Measurements from ENCODE around the gene CTTN.

The CTTN gene

GRCh38 chr11:70473873-70474690 lies 75.8 kb downstream of the CTTN start:
- Mint-ChIP-seq H3K27ac (no peak overlapping the region), H3K4me3 (no peak overlapping the region), H3K4me1 (ENCODE audit: low read depth) (no peaks in the 10 kb centered on the region), H3K36me3 (no peaks in the 10 kb centered on the region), H3K9me3 (ENCODE audit: low read depth) (no peaks in the 10 kb centered on the region), H3K27me3 (no peaks in the 10 kb centered on the region)

GRCh38 chr11:70474710-70475109 lies 76.4 kb downstream of the CTTN start:
- Mint-ChIP-seq H3K27ac (no peak overlapping the region), H3K36me3 (no peaks in the 10 kb centered on the region), H3K27me3 (no peaks in the 10 kb centered on the region), H3K9me3 (ENCODE audit: low read depth) (no peaks in the 10 kb centered on the region), H3K4me3 (no peak overlapping the region), H3K4me1 (ENCODE audit: low read depth) (no peaks in the 10 kb centered on the region)

- Mint-ChIP-seq H3K4me1 (ENCODE audit: low read depth) (no peaks in the 10 kb centered on the region), H3K4me3 (no peak overlapping the region), H3K9me3 (ENCODE audit: low read depth) (no peaks in the 10 kb centered on the region), H3K27ac (no peak overlapping the region), H3K36me3 (no peaks in the 10 kb centered on the region), H3K27me3 (no peaks in the 10 kb centered on the region)
Observed at GRCh38 chr11:70476669-70477068, 78.3 kb downstream of the CTTN start.

GRCh38 chr11:70477176-70477575 lies 78.8 kb downstream of the CTTN start:
- H3K27me3 Mint-ChIP-seq = no peaks in the 10 kb centered on the region
- no peaks in the 10 kb centered on the region for H3K4me1 Mint-ChIP-seq (ENCODE audit: low read depth)
- no peak overlapping the region for H3K4me3 Mint-ChIP-seq

GRCh38 chr11:70477609-70478008 lies 79.3 kb downstream of the CTTN start:
- H3K27ac Mint-ChIP-seq = no peak overlapping the region
- no peaks in the 10 kb centered on the region for H3K36me3 Mint-ChIP-seq
- no peaks in the 10 kb centered on the region for H3K4me1 Mint-ChIP-seq (ENCODE audit: low read depth)
- no peaks in the 10 kb centered on the region for H3K9me3 Mint-ChIP-seq (ENCODE audit: low read depth)
- no peak overlapping the region for H3K4me3 Mint-ChIP-seq
- no peaks in the 10 kb centered on the region for H3K27me3 Mint-ChIP-seq

More at GRCh38 chr11:70477176-70477575, 78.8 kb downstream of the CTTN start:
- H3K9me3 Mint-ChIP-seq (ENCODE audit: low read depth) = no peaks in the 10 kb centered on the region
- no peaks in the 10 kb centered on the region for H3K36me3 Mint-ChIP-seq
- H3K27ac Mint-ChIP-seq = no peak overlapping the region

- H3K27ac Mint-ChIP-seq = no peak overlapping the region
- H3K9me3 Mint-ChIP-seq (ENCODE audit: low read depth) = no peaks in the 10 kb centered on the region
- H3K4me1 Mint-ChIP-seq (ENCODE audit: low read depth) = no peaks in the 10 kb centered on the region
- H3K36me3 Mint-ChIP-seq = no peaks in the 10 kb centered on the region
- no peaks in the 10 kb centered on the region for H3K27me3 Mint-ChIP-seq
- H3K4me3 Mint-ChIP-seq = no peak overlapping the region
Observed at GRCh38 chr11:70478166-70478890, 80.0 kb downstream of the CTTN start.

- Mint-ChIP-seq H3K27ac (no peak overlapping the region), H3K4me1 (ENCODE audit: low read depth) (no peaks in the 10 kb centered on the region), H3K4me3 (no peak overlapping the region), H3K36me3 (no peaks in the 10 kb centered on the region), H3K27me3 (no peaks in the 10 kb centered on the region), H3K9me3 (ENCODE audit: low read depth) (no peaks in the 10 kb centered on the region)
Observed at GRCh38 chr11:70480711-70481110, 82.4 kb downstream of the CTTN start.

GRCh38 chr11:70481625-70482528 lies 83.5 kb downstream of the CTTN start:
- H3K27ac Mint-ChIP-seq = no peak overlapping the region
- H3K4me1 Mint-ChIP-seq (ENCODE audit: low read depth) = no peaks in the 10 kb centered on the region
- no peaks in the 10 kb centered on the region for H3K27me3 Mint-ChIP-seq
- no peaks in the 10 kb centered on the region for H3K36me3 Mint-ChIP-seq
- H3K9me3 Mint-ChIP-seq (ENCODE audit: low read depth) = no peaks in the 10 kb centered on the region
- no peak overlapping the region for H3K4me3 Mint-ChIP-seq

- Mint-ChIP-seq H3K4me3 (no peak overlapping the region), H3K9me3 (ENCODE audit: low read depth) (no peaks in the 10 kb centered on the region), H3K27me3 (no peaks in the 10 kb centered on the region)
Observed at GRCh38 chr11:70482529-70482917, 84.2 kb downstream of the CTTN start.

GRCh38 chr11:70483077-70483861 lies 84.9 kb downstream of the CTTN start:
- Mint-ChIP-seq H3K9me3 (ENCODE audit: low read depth) (no peaks in the 10 kb centered on the region), H3K27me3 (no peaks in the 10 kb centered on the region), H3K36me3 (no peaks in the 10 kb centered on the region), H3K4me1 (ENCODE audit: low read depth) (no peaks in the 10 kb centered on the region), H3K27ac (no peak overlapping the region), H3K4me3 (no peak overlapping the region)

More at GRCh38 chr11:70482529-70482917, 84.2 kb downstream of the CTTN start:
- Mint-ChIP-seq H3K27ac (no peak overlapping the region), H3K4me1 (ENCODE audit: low read depth) (no peaks in the 10 kb centered on the region), H3K36me3 (no peaks in the 10 kb centered on the region)

GRCh38 chr11:70483917-70484316 lies 85.6 kb downstream of the CTTN start:
- Mint-ChIP-seq H3K27ac (no peak overlapping the region), H3K9me3 (ENCODE audit: low read depth) (no peaks in the 10 kb centered on the region), H3K36me3 (no peaks in the 10 kb centered on the region), H3K4me1 (ENCODE audit: low read depth) (no peaks in the 10 kb centered on the region), H3K27me3 (no peaks in the 10 kb centered on the region), H3K4me3 (no peak overlapping the region)

- Mint-ChIP-seq H3K36me3 (no peaks in the 10 kb centered on the region), H3K4me3 (no peak overlapping the region), H3K4me1 (ENCODE audit: low read depth) (no peaks in the 10 kb centered on the region), H3K9me3 (ENCODE audit: low read depth) (no peaks in the 10 kb centered on the region), H3K27me3 (no peaks in the 10 kb centered on the region), H3K27ac (no peak overlapping the region)
Observed at GRCh38 chr11:70485326-70486025, 87.1 kb downstream of the CTTN start.

- H3K4me3 Mint-ChIP-seq = no peak overlapping the region
- H3K4me1 Mint-ChIP-seq (ENCODE audit: low read depth) = no peaks in the 10 kb centered on the region
Observed at GRCh38 chr11:70486026-70486415, 87.7 kb downstream of the CTTN start.

More at GRCh38 chr11:70486026-70486415, 87.7 kb downstream of the CTTN start:
- Mint-ChIP-seq H3K36me3 (no peaks in the 10 kb centered on the region), H3K9me3 (ENCODE audit: low read depth) (no peaks in the 10 kb centered on the region), H3K27ac (no peak overlapping the region), H3K27me3 (no peaks in the 10 kb centered on the region)
